Measurements from ENCODE around the gene SEMA5A. TPM values are rescaled to one million over a fixed set of nuclear protein-coding genes. Genes with fewer than 3 reads are reported as not detected.

The SEMA5A gene
- total RNA-seq, 4 donors from 2014 or later = 2.3 to 4.7 (median 3.7) TPM

GRCh38 chr5:9269014-9269413, 276.9 kb downstream of the SEMA5A start:
- no peaks in the 10 kb centered on the region for H3K9me3 ChIP-seq
- H3K27ac ChIP-seq = no peak overlapping the region
- ATAC-seq = no peak
- no peaks in the 10 kb centered on the region for H3K27me3 ChIP-seq
- H3K36me3 ChIP-seq = no peaks in the 10 kb centered on the region
- no peaks in the 10 kb centered on the region for H3K4me1 ChIP-seq
- TF ChIP-seq, protein P1, sequence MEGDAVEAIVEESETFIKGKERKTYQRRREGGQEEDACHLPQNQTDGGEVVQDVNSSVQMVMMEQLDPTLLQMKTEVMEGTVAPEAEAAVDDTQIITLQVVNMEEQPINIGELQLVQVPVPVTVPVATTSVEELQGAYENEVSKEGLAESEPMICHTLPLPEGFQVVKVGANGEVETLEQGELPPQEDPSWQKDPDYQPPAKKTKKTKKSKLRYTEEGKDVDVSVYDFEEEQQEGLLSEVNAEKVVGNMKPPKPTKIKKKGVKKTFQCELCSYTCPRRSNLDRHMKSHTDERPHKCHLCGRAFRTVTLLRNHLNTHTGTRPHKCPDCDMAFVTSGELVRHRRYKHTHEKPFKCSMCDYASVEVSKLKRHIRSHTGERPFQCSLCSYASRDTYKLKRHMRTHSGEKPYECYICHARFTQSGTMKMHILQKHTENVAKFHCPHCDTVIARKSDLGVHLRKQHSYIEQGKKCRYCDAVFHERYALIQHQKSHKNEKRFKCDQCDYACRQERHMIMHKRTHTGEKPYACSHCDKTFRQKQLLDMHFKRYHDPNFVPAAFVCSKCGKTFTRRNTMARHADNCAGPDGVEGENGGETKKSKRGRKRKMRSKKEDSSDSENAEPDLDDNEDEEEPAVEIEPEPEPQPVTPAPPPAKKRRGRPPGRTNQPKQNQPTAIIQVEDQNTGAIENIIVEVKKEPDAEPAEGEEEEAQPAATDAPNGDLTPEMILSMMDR (IDR thresholded peaks at IDR 0.05) = no peak
- TF ChIP-seq POLR2AphosphoS5 (IDR thresholded peaks at IDR 0.05) = no peak
- no peak for TF ChIP-seq EP300 (IDR thresholded peaks at IDR 0.05)
- TF ChIP-seq POLR2A (IDR thresholded peaks at IDR 0.05) = no peak
- no peak overlapping the region for H3K4me3 ChIP-seq
- WGBS, 2 donors (ENCODE audit: low coverage in 1 of 2) = 81 to 84% methylated on average over 4 of the region's 4 CpGs

- no peak overlapping the region for H3K4me3 ChIP-seq
- no peaks in the 10 kb centered on the region for H3K4me1 ChIP-seq
- no peaks in the 10 kb centered on the region for H3K36me3 ChIP-seq
- no peak for ATAC-seq
- TF ChIP-seq, protein P1 (IDR thresholded peaks at IDR 0.05) = no peak
- TF ChIP-seq POLR2A (IDR thresholded peaks at IDR 0.05) (no peak), POLR2AphosphoS5 (IDR thresholded peaks at IDR 0.05) (no peak), EP300 (IDR thresholded peaks at IDR 0.05) (no peak)
- H3K27ac ChIP-seq = no peak overlapping the region
- WGBS, 2 donors (ENCODE audit: low coverage in 1 of 2) = 45 to 67% methylated on average over 2 to 3 of the region's 3 CpGs
- no peaks in the 10 kb centered on the region for H3K27me3 ChIP-seq
- H3K9me3 ChIP-seq = no peaks in the 10 kb centered on the region
Observed at GRCh38 chr5:9268226-9268625, 277.6 kb downstream of the SEMA5A start.

GRCh38 chr5:9265441-9266287, 280.2 kb downstream of the SEMA5A start:
- no peak overlapping the region for H3K4me3 ChIP-seq
- no peaks in the 10 kb centered on the region for H3K4me1 ChIP-seq
- TF ChIP-seq POLR2AphosphoS5 (IDR thresholded peaks at IDR 0.05) (no peak), EP300 (IDR thresholded peaks at IDR 0.05) (no peak)
- ATAC-seq = peak; percentile 50
- H3K27ac ChIP-seq = peak overlapping the region in 1 of 4 donors; percentile 50
- H3K9me3 ChIP-seq = no peaks in the 10 kb centered on the region
- no peaks in the 10 kb centered on the region for H3K27me3 ChIP-seq
- no peaks in the 10 kb centered on the region for H3K36me3 ChIP-seq
- WGBS, 2 donors (ENCODE audit: low coverage in 1 of 2) = 67 to 69% methylated on average over 9 to 13 of the region's 17 CpGs

- no peak overlapping the region for H3K4me3 ChIP-seq
- H3K4me1 ChIP-seq = no peaks in the 10 kb centered on the region
- WGBS, 2 donors (ENCODE audit: low coverage in 1 of 2) = 79 to 95% methylated on average over 5 of the region's 5 CpGs
- no peak for ATAC-seq
- H3K36me3 ChIP-seq = no peaks in the 10 kb centered on the region
- H3K9me3 ChIP-seq = no peaks in the 10 kb centered on the region
- no peak overlapping the region for H3K27ac ChIP-seq
- H3K27me3 ChIP-seq = no peaks in the 10 kb centered on the region
- TF ChIP-seq POLR2AphosphoS5 (IDR thresholded peaks at IDR 0.05) (no peak), EP300 (IDR thresholded peaks at IDR 0.05) (no peak), POLR2A (IDR thresholded peaks at IDR 0.05) (no peak)
- TF ChIP-seq, protein P1 (IDR thresholded peaks at IDR 0.05) = no peak
Observed at GRCh38 chr5:9264301-9264700, 281.6 kb downstream of the SEMA5A start.

DNA sequence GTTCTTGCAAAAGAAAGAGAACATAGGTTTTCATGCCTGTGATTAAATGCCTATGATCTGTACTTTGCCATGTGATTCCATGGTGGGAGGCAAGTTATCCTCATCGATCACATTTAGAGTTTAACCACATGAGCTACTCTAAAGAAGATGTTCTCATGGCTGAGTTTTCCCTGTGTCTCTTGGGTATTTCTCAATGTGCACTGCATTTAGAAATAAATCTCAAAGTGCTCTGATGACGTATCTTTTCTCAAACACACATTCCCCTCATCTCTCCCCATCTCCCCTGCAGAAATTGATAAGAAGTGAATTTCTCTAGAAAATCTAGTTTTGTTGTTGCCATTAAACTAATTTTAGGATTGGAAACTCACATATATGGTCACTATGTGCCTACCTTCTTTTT, 282.2 kb downstream of the SEMA5A start:
- WGBS, 2 donors (ENCODE audit: low coverage in 1 of 2) = 83 to 95% methylated on average over 2 of the region's 2 CpGs
- no peaks in the 10 kb centered on the region for H3K27me3 ChIP-seq
- no peak for ATAC-seq

More for the DNA sequence above, 282.2 kb downstream of the SEMA5A start:
- TF ChIP-seq, protein P1 (IDR thresholded peaks at IDR 0.05) = no peak
- TF ChIP-seq POLR2AphosphoS5 (IDR thresholded peaks at IDR 0.05) (no peak), POLR2A (IDR thresholded peaks at IDR 0.05) (no peak), EP300 (IDR thresholded peaks at IDR 0.05) (no peak)
- H3K4me1 ChIP-seq = no peaks in the 10 kb centered on the region
- no peak overlapping the region for H3K4me3 ChIP-seq
- no peaks in the 10 kb centered on the region for H3K36me3 ChIP-seq
- no peak overlapping the region for H3K27ac ChIP-seq
- H3K9me3 ChIP-seq = no peaks in the 10 kb centered on the region

Measured in gastroesophageal sphincter (tissue), 4 donors.